H1 (cell line): ENCODE measurements around the gene SKIL.

Experiments
- CHD7 ChIP-seq: fragments of 300-600 bp; sonication (generic); IDR thresholded peaks from 2 replicates; pipeline ENCODE4 v1.7.1; 2012; ENCODE audit warnings: low read length, moderate library complexity, mild to moderate bottlenecking, inconsistent platforms; ENCODE audit not compliant: insufficient replicate concordance
- CTCF ChIP-seq, 3 experiments: IDR thresholded peaks; 1 replicate in 2 of 3; 2 replicates in 1 of 3; pipeline versions ENCODE4 v1.5.1 to v1.6.1; 2011; ENCODE audit warnings: low read length in 3 of 3, mild to moderate bottlenecking in 3 of 3, inconsistent platforms in 2 of 3, low read depth in 1 of 3, moderate library complexity in 1 of 3; ENCODE audit not compliant: insufficient read depth in 1 of 3; ENCODE audit errors: control extremely low read depth in 1 of 3
- HDAC6 ChIP-seq: IDR thresholded peaks from one replicate; pipeline ENCODE4 v1.7.1; 2012; ENCODE audit warnings: low read depth, mild to moderate bottlenecking, inconsistent platforms, low read length, moderate library complexity
- JUND ChIP-seq: IDR thresholded peaks from 2 replicates; pipeline ENCODE4 v1.6.1; 2011; ENCODE audit warnings: mild to moderate bottlenecking, improper control_type of control experiment, low read length
- USF2 ChIP-seq: IDR thresholded peaks from 2 replicates; pipeline ENCODE4 v1.6.1; 2011; ENCODE audit warnings: low read length, improper control_type of control experiment

- no peak for TF ChIP-seq CHD7
- no peak for TF ChIP-seq JUND
- no peak for TF ChIP-seq HDAC6
- TF ChIP-seq CTCF (IDR thresholded peaks at IDR 0.05; ENCODE audit: control extremely low read depth in 1 of 3, insufficient read depth in 1 of 3, low read depth in 1 of 3, low read length in 3 of 3) = no peak
- TF ChIP-seq USF2 = no peak
Observed at GRCh38 chr3:170364965-170365364, 7.5 kb downstream of the SKIL start.
